ENCODE measurements around the gene CTDSPL. TPM values are rescaled to one million over a fixed set of nuclear protein-coding genes. Genes with fewer than 3 reads are reported as not detected.

CTDSPL gene
- total RNA-seq, 4 donors from 2014 or later = 33.4 to 72.6 (median 54.0) TPM

DNA sequence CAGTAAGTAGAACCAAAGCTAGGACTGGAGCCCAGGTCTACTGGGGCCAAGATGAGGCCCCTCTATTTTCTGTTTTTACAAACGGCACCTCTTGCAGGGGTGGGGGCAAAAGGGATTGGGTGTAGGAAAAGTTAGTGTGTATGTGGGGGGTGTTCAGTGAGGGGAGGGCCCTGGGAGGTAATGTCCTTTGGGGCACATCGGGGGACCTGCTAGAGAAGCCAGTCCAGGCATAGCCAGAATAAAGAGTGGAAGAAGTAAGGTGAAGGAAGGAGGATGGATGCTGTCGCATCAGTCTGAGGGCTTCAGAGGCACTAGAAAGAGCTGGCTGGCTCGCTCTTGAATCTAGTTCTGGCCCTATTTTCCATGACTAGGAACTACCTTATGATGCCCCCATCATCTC is 165.2 kb downstream of the CTDSPL start:
- Histone ChIP-seq H3K27ac (peak overlapping the region in 3 of 4 donors; percentile 95 to 97 (median 96)), H3K27me3 (no peaks in the 10 kb centered on the region), H3K9me3 (no peaks in the 10 kb centered on the region), H3K36me3 (no peaks in the 10 kb centered on the region), H3K4me3 (no peak overlapping the region), H3K4me1 (peaks cover 0 to 84% (median 22%) of the 10 kb centered on the region in 3 donors)
- ATAC-seq = no peak
- 77 to 93% methylated on average over 3 of the region's 4 CpGs for WGBS, 2 donors (ENCODE audit: low coverage in 1 of 2)
- no peak for TF ChIP-seq POLR2A (IDR thresholded peaks at IDR 0.05)
- TF ChIP-seq, protein P1, sequence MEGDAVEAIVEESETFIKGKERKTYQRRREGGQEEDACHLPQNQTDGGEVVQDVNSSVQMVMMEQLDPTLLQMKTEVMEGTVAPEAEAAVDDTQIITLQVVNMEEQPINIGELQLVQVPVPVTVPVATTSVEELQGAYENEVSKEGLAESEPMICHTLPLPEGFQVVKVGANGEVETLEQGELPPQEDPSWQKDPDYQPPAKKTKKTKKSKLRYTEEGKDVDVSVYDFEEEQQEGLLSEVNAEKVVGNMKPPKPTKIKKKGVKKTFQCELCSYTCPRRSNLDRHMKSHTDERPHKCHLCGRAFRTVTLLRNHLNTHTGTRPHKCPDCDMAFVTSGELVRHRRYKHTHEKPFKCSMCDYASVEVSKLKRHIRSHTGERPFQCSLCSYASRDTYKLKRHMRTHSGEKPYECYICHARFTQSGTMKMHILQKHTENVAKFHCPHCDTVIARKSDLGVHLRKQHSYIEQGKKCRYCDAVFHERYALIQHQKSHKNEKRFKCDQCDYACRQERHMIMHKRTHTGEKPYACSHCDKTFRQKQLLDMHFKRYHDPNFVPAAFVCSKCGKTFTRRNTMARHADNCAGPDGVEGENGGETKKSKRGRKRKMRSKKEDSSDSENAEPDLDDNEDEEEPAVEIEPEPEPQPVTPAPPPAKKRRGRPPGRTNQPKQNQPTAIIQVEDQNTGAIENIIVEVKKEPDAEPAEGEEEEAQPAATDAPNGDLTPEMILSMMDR (IDR thresholded peaks at IDR 0.05) = no peak
- no peak for TF ChIP-seq EP300 (IDR thresholded peaks at IDR 0.05)
- TF ChIP-seq POLR2AphosphoS5 (IDR thresholded peaks at IDR 0.05) = no peak

DNA sequence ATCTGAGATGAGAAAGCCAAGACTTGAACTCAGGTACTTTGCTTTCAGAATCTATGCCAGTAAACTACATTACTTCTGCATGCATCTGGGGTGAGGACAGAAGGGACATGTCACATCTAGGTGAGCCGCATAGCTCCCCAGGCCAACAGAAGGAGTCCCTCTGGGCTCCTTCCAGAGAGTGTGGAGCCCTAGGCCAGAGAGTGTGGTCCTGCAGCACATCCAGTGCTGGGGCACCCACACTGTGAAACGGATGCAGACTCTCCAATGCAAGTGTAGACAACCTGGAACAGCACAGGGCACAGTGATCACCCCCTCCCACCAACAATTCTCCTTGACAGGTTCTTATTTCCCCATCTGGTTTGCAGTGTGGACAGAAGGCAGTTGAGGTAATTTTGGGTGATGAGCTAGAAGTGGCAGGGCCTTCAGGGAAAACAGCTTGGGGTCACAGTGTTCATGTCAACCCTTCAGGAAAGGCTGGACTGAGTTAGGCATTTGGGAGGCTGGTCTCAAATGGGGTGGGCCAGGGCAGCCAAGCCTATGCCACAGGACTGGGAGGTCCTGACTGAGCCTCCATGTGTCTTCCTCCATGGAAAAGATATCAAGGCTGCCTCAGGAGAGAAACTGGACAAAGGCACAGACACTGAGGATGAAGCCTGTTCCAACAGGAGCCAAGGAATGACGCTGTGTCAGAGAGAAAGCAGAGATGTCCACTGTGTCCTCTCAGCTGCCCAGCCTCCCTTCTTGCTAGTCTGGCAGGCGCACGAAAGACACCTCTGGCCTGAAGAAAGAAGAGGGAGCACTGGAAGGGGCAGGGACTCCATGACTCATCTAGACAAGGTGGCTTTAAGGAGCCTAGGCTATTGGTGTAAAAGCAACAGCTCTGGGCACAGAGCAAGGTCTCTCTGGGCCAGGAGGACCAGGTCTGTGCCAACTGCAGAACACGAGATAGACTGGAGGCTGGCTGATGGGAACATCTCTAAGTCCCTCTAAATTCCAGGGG is 166.1 kb downstream of the CTDSPL start:
- no peaks in the 10 kb centered on the region for H3K9me3 ChIP-seq
- H3K4me1 ChIP-seq = peaks cover 0 to 78% (median 22%) of the 10 kb centered on the region in 3 donors
- H3K27me3 ChIP-seq = no peaks in the 10 kb centered on the region
- no peak for ATAC-seq
- no peaks in the 10 kb centered on the region for H3K36me3 ChIP-seq
- peak overlapping the region in 1 of 2 donors; percentile 86 for H3K4me3 ChIP-seq
- H3K27ac ChIP-seq = peak overlapping the region in 3 of 4 donors; percentile 91 to 95 (median 93)
- TF ChIP-seq EP300 (IDR thresholded peaks at IDR 0.05) (no peak), POLR2AphosphoS5 (IDR thresholded peaks at IDR 0.05) (no peak)
- TF ChIP-seq, protein P1 (IDR thresholded peaks at IDR 0.05) = no peak
- 80 to 91% methylated on average over 1 to 2 of the region's 6 CpGs for WGBS, 2 donors (ENCODE audit: low coverage in 1 of 2)

DNA sequence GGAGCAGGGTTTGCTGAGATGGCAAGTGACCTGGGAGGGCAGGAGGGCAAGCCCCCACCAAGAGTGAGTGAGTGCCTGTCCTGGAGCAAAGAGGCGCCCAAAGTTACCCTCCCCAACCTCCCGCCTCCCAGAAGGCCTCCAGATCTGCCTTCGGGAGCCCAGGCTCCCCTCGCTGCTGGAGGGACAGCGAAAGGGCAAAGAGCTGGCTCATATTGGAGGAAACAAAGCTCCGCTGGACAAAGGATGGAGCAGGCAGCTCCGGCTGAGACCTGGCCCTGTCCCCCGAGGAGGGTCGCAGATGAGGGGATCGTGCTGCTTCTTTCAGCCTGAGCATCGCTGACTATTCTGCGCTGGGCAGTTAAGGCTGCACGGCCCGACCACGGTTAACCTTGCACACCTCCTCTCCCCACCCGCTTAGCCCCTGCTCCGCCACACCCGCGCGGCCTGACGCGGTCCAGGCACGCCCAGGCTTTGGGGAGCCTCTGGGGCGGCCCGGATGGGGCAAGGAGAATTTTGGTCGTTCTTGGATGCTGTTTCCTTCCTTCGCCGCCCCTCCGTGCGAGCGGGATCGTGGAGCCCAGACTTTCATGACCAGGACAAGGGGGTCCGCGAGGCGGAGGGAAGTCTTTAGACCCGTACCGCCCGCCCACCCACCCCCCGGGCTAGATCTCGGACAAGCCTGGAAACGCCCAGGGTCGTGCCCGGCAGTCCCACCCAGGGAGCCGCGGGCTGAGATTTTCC is 167.1 kb downstream of the CTDSPL start:
- H3K27me3 ChIP-seq = no peaks in the 10 kb centered on the region
- peak overlapping the region; percentile 62 to 95 (median 92) for H3K27ac ChIP-seq
- H3K4me3 ChIP-seq = peak overlapping the region; percentile 43 to 86
- H3K36me3 ChIP-seq = no peaks in the 10 kb centered on the region
- 19% methylated on average over 3 of the region's 45 CpGs; no CpG with 5 or more reads in 1 of the 2 donors for WGBS, 2 donors (ENCODE audit: low coverage in 1 of 2)
- TF ChIP-seq, protein P1 (IDR thresholded peaks at IDR 0.05) = no peak
- TF ChIP-seq EP300 (IDR thresholded peaks at IDR 0.05) = no peak
- no peak for TF ChIP-seq POLR2AphosphoS5 (IDR thresholded peaks at IDR 0.05)
- no peak for TF ChIP-seq POLR2A (IDR thresholded peaks at IDR 0.05)
- no peaks in the 10 kb centered on the region for H3K9me3 ChIP-seq
- H3K4me1 ChIP-seq = peaks cover 0 to 68% (median 22%) of the 10 kb centered on the region in 3 donors
- no peak for ATAC-seq

DNA sequence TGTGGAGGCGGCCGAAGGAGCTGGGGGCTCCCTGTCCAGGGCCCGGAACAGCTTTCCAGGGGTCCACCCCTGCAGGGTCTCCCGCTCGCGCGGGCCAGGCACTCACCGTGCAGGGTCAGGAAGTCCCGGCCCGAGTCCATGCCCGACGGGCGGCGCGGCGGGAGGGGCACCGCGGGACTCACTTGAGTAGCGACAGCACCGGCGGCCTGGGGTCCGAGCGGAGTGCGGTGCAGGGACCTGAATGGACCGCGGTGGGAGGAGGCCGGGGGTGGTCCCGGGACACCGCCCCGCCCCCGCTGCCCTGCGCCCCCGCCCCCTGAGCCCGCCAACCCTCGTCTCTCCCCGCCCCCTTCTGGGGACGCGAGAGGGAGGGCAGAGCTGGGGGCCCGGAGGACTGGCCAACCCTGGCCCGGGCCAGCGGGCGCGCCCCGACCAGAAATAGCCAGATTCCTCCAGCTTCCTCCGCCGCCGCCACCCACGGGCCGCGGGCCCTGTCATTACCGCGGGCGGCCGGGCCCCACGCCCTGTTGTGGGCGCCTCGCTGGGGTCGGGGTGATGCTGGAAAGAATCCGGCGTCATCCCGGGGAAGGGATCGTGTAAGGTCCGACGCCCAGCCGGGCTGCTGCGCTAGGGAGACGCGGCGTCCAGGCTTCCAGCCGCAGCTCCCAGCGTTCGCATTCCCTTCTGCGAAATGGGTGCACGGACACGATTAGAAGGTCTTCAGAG is 167.9 kb downstream of the CTDSPL start, which contains the start of gene PLCD1:
Gene PLCD1 (minus strand): TSS at position 243 of the 726 bp plus-strand sequence. CDS start 103 bp downstream, at position 140.
- peaks cover 0 to 63% (median 22%) of the 10 kb centered on the region in 3 donors for H3K4me1 ChIP-seq
- H3K27me3 ChIP-seq = no peaks in the 10 kb centered on the region
- H3K27ac ChIP-seq = peak within 1 kb of the TSS; percentile 62 to 95 (median 92)
- WGBS, 2 donors (ENCODE audit: low coverage in 1 of 2) = no CpG with 5 or more reads among the region's 75 CpGs
- no peaks in the 10 kb centered on the region for H3K36me3 ChIP-seq
- H3K4me3 ChIP-seq = peak within 1 kb of the TSS; percentile 43 to 86
- H3K9me3 ChIP-seq = no peaks in the 10 kb centered on the region
- peak; percentile 60 for ATAC-seq
- peak; percentile 65 to 69 for TF ChIP-seq POLR2A (IDR thresholded peaks at IDR 0.05)
- TF ChIP-seq, protein P1 (IDR thresholded peaks at IDR 0.05) = peak in 1 of 4 experiments; percentile 16
- TF ChIP-seq EP300 (IDR thresholded peaks at IDR 0.05) = no peak
- peak; percentile 69 for TF ChIP-seq POLR2AphosphoS5 (IDR thresholded peaks at IDR 0.05)
